H9 (cell line): ENCODE data around the gene NDUFAF4. TPM values are rescaled to one million over a fixed set of nuclear protein-coding genes. Genes with fewer than 3 reads are reported as not detected.

Experiments
- DNase-seq: peaks from one replicate; pipeline ENCODE4 v3.0.0-alpha.2; 2017
- H2AFZ ChIP-seq: one replicate; pipeline ENCODE4 v1.6.1; 2013; ENCODE audit warnings: mild to moderate bottlenecking, low read length, control low read depth, moderate library complexity
- H2AK5ac ChIP-seq: 2 replicates; pipeline ENCODE4 v1.6.1; 2013; ENCODE audit warnings: low read length, control low read depth, mixed read lengths; ENCODE audit not compliant: insufficient read length
- H2BK120ac ChIP-seq: one replicate; pipeline ENCODE4 v1.6.1; 2013; ENCODE audit warnings: low read depth, mild to moderate bottlenecking, low read length, control low read depth, inconsistent platforms; ENCODE audit not compliant: poor library complexity, severe bottlenecking
- H2BK12ac ChIP-seq: 2 replicates; pipeline ENCODE4 v1.6.1; 2013; ENCODE audit warnings: low read length, control low read depth, mixed read lengths, low read depth; ENCODE audit not compliant: insufficient read length
- H2BK15ac ChIP-seq: 2 replicates; pipeline ENCODE4 v1.6.1; 2013; ENCODE audit warnings: low read depth, low read length, control low read depth
- H2BK20ac ChIP-seq: one replicate; pipeline ENCODE4 v1.6.1; 2013; ENCODE audit warnings: low read depth, mild to moderate bottlenecking, low read length, control low read depth, inconsistent platforms; ENCODE audit not compliant: poor library complexity, severe bottlenecking
- H2BK5ac ChIP-seq: 2 replicates; pipeline ENCODE4 v1.6.1; 2013; ENCODE audit warnings: low read length, control low read depth, mixed read lengths; ENCODE audit not compliant: insufficient read length
- H3K14ac ChIP-seq: 2 replicates; pipeline ENCODE4 v1.6.1; 2013; ENCODE audit warnings: low read length, control low read depth; ENCODE audit not compliant: insufficient read depth
- H3K18ac ChIP-seq: 2 replicates; pipeline ENCODE4 v1.6.1; 2013; ENCODE audit warnings: low read depth, mild to moderate bottlenecking, mixed read lengths, low read length, control low read depth; ENCODE audit not compliant: insufficient read length
- H3K23ac ChIP-seq: 2 replicates; pipeline ENCODE4 v1.6.1; 2013; ENCODE audit warnings: low read length, control low read depth, mixed read lengths, low read depth; ENCODE audit not compliant: insufficient read length
- H3K23me2 ChIP-seq: 2 replicates; pipeline ENCODE4 v1.6.1; 2013; ENCODE audit warnings: low read depth, mild to moderate bottlenecking, mixed read lengths, low read length, control low read depth; ENCODE audit not compliant: insufficient read length, poor library complexity, severe bottlenecking
- H3K27ac ChIP-seq: 2 replicates; pipeline ENCODE4 v1.5.1; 2013; ENCODE audit warnings: low read length, control low read depth, mixed read lengths, low read depth; ENCODE audit not compliant: insufficient read length
- H3K27me3 ChIP-seq: 2 replicates; pipeline ENCODE4 v1.6.1; 2013; ENCODE audit warnings: low read length, control low read depth, inconsistent platforms; ENCODE audit not compliant: insufficient read depth
- H3K4ac ChIP-seq: 2 replicates; pipeline ENCODE4 v1.6.1; 2013; ENCODE audit warnings: low read depth, mild to moderate bottlenecking, control low read depth, inconsistent platforms, low read length, moderate library complexity
- H3K4me1 ChIP-seq: 2 replicates; pipeline ENCODE4 v1.6.1; 2013; ENCODE audit warnings: low read length, control low read depth, inconsistent platforms; ENCODE audit not compliant: insufficient read depth
- H3K4me2 ChIP-seq: 2 replicates; pipeline ENCODE4 v1.6.1; 2013; ENCODE audit warnings: low read length, control low read depth, mixed read lengths; ENCODE audit not compliant: insufficient read length, insufficient read depth
- H3K56ac ChIP-seq: 2 replicates; pipeline ENCODE4 v1.6.1; 2013; ENCODE audit warnings: low read depth, mild to moderate bottlenecking, mixed read lengths, low read length, control low read depth; ENCODE audit not compliant: insufficient read length
- H3K79me1 ChIP-seq: 2 replicates; pipeline ENCODE4 v1.6.1; 2013; ENCODE audit warnings: low read depth, mild to moderate bottlenecking, moderate library complexity, low read length, control low read depth, inconsistent platforms; ENCODE audit not compliant: insufficient read depth, poor library complexity, severe bottlenecking
- H3K79me2 ChIP-seq: 2 replicates; pipeline ENCODE4 v1.6.1; 2013; ENCODE audit warnings: low read length, control low read depth, inconsistent platforms; ENCODE audit not compliant: insufficient read depth
- H3K9ac ChIP-seq: 2 replicates; pipeline ENCODE4 v1.6.1; 2013; ENCODE audit warnings: low read length, control low read depth, mixed read lengths; ENCODE audit not compliant: insufficient read length; ENCODE audit errors: extremely low read depth
- H3K9me3 ChIP-seq: one replicate; pipeline ENCODE4 v1.6.1; 2013; ENCODE audit warnings: low read depth, low read length, inconsistent platforms; ENCODE audit not compliant: control insufficient read depth
- H3T11ph ChIP-seq: one replicate; pipeline ENCODE4 v1.6.1; 2013; ENCODE audit warnings: mild to moderate bottlenecking, low read length, control low read depth, inconsistent platforms
- H4K20me1 ChIP-seq: one replicate; pipeline ENCODE4 v1.6.1; 2013; ENCODE audit not compliant: control insufficient read depth, insufficient read length, insufficient read depth
- H4K5ac ChIP-seq: 2 replicates; pipeline ENCODE4 v1.6.1; 2013; ENCODE audit warnings: low read depth, mild to moderate bottlenecking, mixed read lengths, low read length, control low read depth; ENCODE audit not compliant: insufficient read length
- H4K8ac ChIP-seq: replicated peaks from 2 replicates; pipeline ENCODE4 v1.6.1; 2013; ENCODE audit warnings: low read length, control low read depth, mixed read lengths, low read depth; ENCODE audit not compliant: insufficient read length
- H4K91ac ChIP-seq: 2 replicates; pipeline ENCODE4 v1.6.1; 2013; ENCODE audit warnings: low read depth, mild to moderate bottlenecking, moderate library complexity, mixed read lengths, low read length, control low read depth; ENCODE audit not compliant: insufficient read length
- H3K27ac Mint-ChIP-seq, 3 experiments: 2 replicates in 2 of 3; 3 replicates in 1 of 3; pipeline ENCODE4 v1.8.0; 2020 to 2021; ENCODE audit warnings: mixed read lengths in 3 of 3, mild to moderate bottlenecking in 1 of 3, moderate library complexity in 1 of 3
- H3K27me3 Mint-ChIP-seq: 2 replicates; pipeline ENCODE4 v1.8.0; 2021; ENCODE audit warnings: low read depth, mild to moderate bottlenecking, moderate library complexity, mixed read lengths
- H3K36me3 Mint-ChIP-seq, 3 experiments: 2 replicates in 2 of 3; 3 replicates in 1 of 3; pipeline ENCODE4 v1.8.0; 2020 to 2021; ENCODE audit warnings: low read depth in 3 of 3, mixed read lengths in 3 of 3; ENCODE audit not compliant: insufficient read depth in 1 of 3
- H3K4me1 Mint-ChIP-seq, 2 experiments: 2 replicates each; pipeline ENCODE4 v1.8.0; 2020; ENCODE audit warnings: mixed read lengths in 2 of 2
- H3K4me3 Mint-ChIP-seq, 2 experiments: 2 replicates in 1 of 2; 3 replicates in 1 of 2; pipeline ENCODE4 v1.8.0; 2020 to 2021; ENCODE audit warnings: mild to moderate bottlenecking in 2 of 2, mixed read lengths in 2 of 2, moderate library complexity in 1 of 2
- H3K9me3 Mint-ChIP-seq, 2 experiments: 2 replicates in 1 of 2; 3 replicates in 1 of 2; pipeline ENCODE4 v1.8.0; 2020; ENCODE audit warnings: mild to moderate bottlenecking in 2 of 2, mixed read lengths in 2 of 2, moderate library complexity in 1 of 2
- whole genome bisulfite sequencing: extraction: QIAGEN DNeasy Blood & Tissue Kit; methylation state at CpG from one replicate; pipeline ENCODE4 v1.1.7; 2013; ENCODE audit warnings: missing lambda C conversion rate, low lambda C conversion rate, mixed read lengths; ENCODE audit not compliant: insufficient read length; ENCODE audit errors: extremely low coverage; 5-methylcytosine and 5-hydroxymethylcytosine counted together
- total RNA-seq: library from RNA; stranded (reverse); gene quantifications from 2 replicates; pipeline ENCODE4 v1.2.1, GENCODE V29; 2021
- TF ChIP-seq, protein P1 (sequence below): fragments of 200-600 bp; sonication (generic); conservative IDR thresholded peaks from 3 replicates; pipeline ENCODE4 v1.8.0; 2021; ENCODE audit warnings: antibody characterized with exemption, mild to moderate bottlenecking

Gene NDUFAF4
- total RNA-seq, 1 experiment from 2014 or later: 86.6 TPM

GRCh38 chr6:96939007-96939805, 41.5 kb upstream of the NDUFAF4 start:
- Histone ChIP-seq H4K8ac (no peak overlapping the region), H4K5ac (no peak overlapping the region), H3K23ac (no peak overlapping the region), H3K4me2 (no peak overlapping the region), H3K23me2 (no peaks in the 10 kb centered on the region), H2BK5ac (no peak overlapping the region), H3T11ph (no peak overlapping the region), H3K18ac (no peak overlapping the region), H3K4me1 (no peaks in the 10 kb centered on the region), H3K14ac (no peak overlapping the region), H2AK5ac (no peak overlapping the region), H3K9me3 (no peaks in the 10 kb centered on the region), H3K4ac (no peak overlapping the region), H4K20me1 (no peaks in the 10 kb centered on the region), H2BK20ac (no peak overlapping the region), H3K56ac (no peak overlapping the region), H3K27ac (no peak overlapping the region), H2AFZ (no peak overlapping the region), H3K9ac (no peak overlapping the region), H4K91ac (no peak overlapping the region), H2BK120ac (no peak overlapping the region), H3K79me1 (no peaks in the 10 kb centered on the region), H2BK12ac (no peak overlapping the region), H2BK15ac (no peak overlapping the region), H3K27me3 (no peaks in the 10 kb centered on the region), H3K79me2 (no peaks in the 10 kb centered on the region)
- no peaks in the 10 kb centered on the region for H3K4me1 Mint-ChIP-seq
- DNase-seq: no peak
- no peaks in the 10 kb centered on the region for H3K9me3 Mint-ChIP-seq
- H3K27me3 Mint-ChIP-seq: no peaks in the 10 kb centered on the region; the same call in 1 of the 2 replicates
- no peaks in the 10 kb centered on the region for H3K36me3 Mint-ChIP-seq
- no peak overlapping the region for H3K4me3 Mint-ChIP-seq
- no CpG with 5 or more reads among the region's 4 CpGs for WGBS
- no peak overlapping the region for H3K27ac Mint-ChIP-seq
- TF ChIP-seq, protein P1, sequence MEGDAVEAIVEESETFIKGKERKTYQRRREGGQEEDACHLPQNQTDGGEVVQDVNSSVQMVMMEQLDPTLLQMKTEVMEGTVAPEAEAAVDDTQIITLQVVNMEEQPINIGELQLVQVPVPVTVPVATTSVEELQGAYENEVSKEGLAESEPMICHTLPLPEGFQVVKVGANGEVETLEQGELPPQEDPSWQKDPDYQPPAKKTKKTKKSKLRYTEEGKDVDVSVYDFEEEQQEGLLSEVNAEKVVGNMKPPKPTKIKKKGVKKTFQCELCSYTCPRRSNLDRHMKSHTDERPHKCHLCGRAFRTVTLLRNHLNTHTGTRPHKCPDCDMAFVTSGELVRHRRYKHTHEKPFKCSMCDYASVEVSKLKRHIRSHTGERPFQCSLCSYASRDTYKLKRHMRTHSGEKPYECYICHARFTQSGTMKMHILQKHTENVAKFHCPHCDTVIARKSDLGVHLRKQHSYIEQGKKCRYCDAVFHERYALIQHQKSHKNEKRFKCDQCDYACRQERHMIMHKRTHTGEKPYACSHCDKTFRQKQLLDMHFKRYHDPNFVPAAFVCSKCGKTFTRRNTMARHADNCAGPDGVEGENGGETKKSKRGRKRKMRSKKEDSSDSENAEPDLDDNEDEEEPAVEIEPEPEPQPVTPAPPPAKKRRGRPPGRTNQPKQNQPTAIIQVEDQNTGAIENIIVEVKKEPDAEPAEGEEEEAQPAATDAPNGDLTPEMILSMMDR: no peak
